PC-3 (cell line): ENCODE measurements around the gene GRB10. TPM values are rescaled to one million over a fixed set of nuclear protein-coding genes. Genes with fewer than 3 reads are reported as not detected.

ENCODE experiments used
- ATAC-seq: fragments of 200-7000 bp; cut with Tn5 transposase; 2 replicates; pipeline ENCODE4 v1.9.1; 2020; ENCODE audit warnings: mild to moderate bottlenecking, moderate library complexity
- BruUV-seq: library from RNA; stranded (reverse); fragments of 400-500 nt; replicated peaks from 2 replicates; lab custom pipeline; 2021; lab: Mats Ljungman, UMichigan
- CTCF ChIA-PET: fragments of 300-600 bp; sonication (Branson Sonifier 250); formaldehyde crosslinking; loops from one replicate; lab custom pipeline; 2022; ENCODE audit warnings: antibody characterized with exemption; lab: Charles Lee
- POLR2A ChIA-PET: fragments of 300-600 bp; sonication (Branson Sonifier 250); formaldehyde crosslinking; loops from one replicate; lab custom pipeline; 2022; ENCODE audit warnings: antibody characterized with exemption; ENCODE audit not compliant: unreplicated experiment; lab: Charles Lee
- DNase-seq: peaks from one replicate; pipeline ENCODE4 v3.0.0-alpha.2; 2015
- H2AFZ ChIP-seq: fragments of 300-600 bp; sonication (generic); 2 replicates; pipeline ENCODE4 v1.6.0; 2016; ENCODE audit warnings: antibody characterized with exemption, low read length
- H3F3A ChIP-seq: fragments of 300-600 bp; sonication (generic); one replicate; pipeline ENCODE4 v1.6.0; 2017; ENCODE audit warnings: antibody characterized with exemption, low read length, control low read depth, mild to moderate bottlenecking; ENCODE audit not compliant: unreplicated experiment
- H3K27ac ChIP-seq: fragments of 300-600 bp; sonication (generic); 2 replicates; pipeline ENCODE4 v1.5.1; 2016; ENCODE audit warnings: mild to moderate bottlenecking, low read length
- H3K27me3 ChIP-seq: fragments of 300-600 bp; sonication (generic); 2 replicates; pipeline ENCODE4 v1.6.1; 2016; ENCODE audit warnings: low read length, mixed read lengths
- H3K36me3 ChIP-seq: fragments of 300-600 bp; sonication (generic); 2 replicates; pipeline ENCODE4 v1.6.1; 2016; ENCODE audit warnings: low read depth, mixed run types, low read length, mixed read lengths
- H3K4me1 ChIP-seq: fragments of 300-600 bp; sonication (generic); 2 replicates; pipeline ENCODE4 v1.5.1; 2016; ENCODE audit warnings: low read length; ENCODE audit not compliant: insufficient read depth
- H3K4me2 ChIP-seq: fragments of 300-600 bp; sonication (generic); 2 replicates; pipeline ENCODE4 v1.6.0; 2016; ENCODE audit warnings: low read length
- H3K4me3 ChIP-seq: fragments of 300-600 bp; sonication (generic); 2 replicates; pipeline ENCODE4 v1.5.1; 2016; ENCODE audit warnings: mild to moderate bottlenecking, low read length, mixed read lengths
- H3K79me2 ChIP-seq: fragments of 300-600 bp; sonication (generic); 2 replicates; pipeline ENCODE4 v1.6.1; 2017; ENCODE audit warnings: low read length, mixed read lengths
- H3K9ac ChIP-seq: fragments of 300-600 bp; sonication (generic); 2 replicates; pipeline ENCODE4 v1.6.0; 2016; ENCODE audit warnings: mild to moderate bottlenecking, low read length
- H3K9me2 ChIP-seq: fragments of 300-600 bp; sonication (generic); replicated peaks from 2 replicates; pipeline ENCODE4 v1.6.1; 2016; ENCODE audit warnings: mixed run types, low read length, mixed read lengths
- H3K9me3 ChIP-seq: fragments of 300-600 bp; sonication (generic); 2 replicates; pipeline ENCODE4 v1.6.1; 2016; ENCODE audit warnings: low read length, mixed read lengths
- H4K20me1 ChIP-seq: fragments of 300-600 bp; sonication (generic); 2 replicates; pipeline ENCODE4 v1.6.1; 2016; ENCODE audit warnings: low read length, mixed read lengths
- EZH2 ChIP-seq: fragments of 300-600 bp; sonication (generic); IDR thresholded peaks from one replicate; pipeline ENCODE4 v1.6.1; 2017; ENCODE audit warnings: antibody characterized with exemption, mild to moderate bottlenecking, low read length; ENCODE audit not compliant: unreplicated experiment
- EZH2phosphoT487 ChIP-seq: fragments of 300-600 bp; sonication (generic); IDR thresholded peaks from 2 replicates; pipeline ENCODE4 v1.6.1; 2018; ENCODE audit warnings: mild to moderate bottlenecking, antibody characterized with exemption, low read length, borderline replicate concordance
- intact Hi-C: fragments of 100-400 bp; cut with micrococcal nuclease; formaldehyde crosslinking; loops from 2 replicates; pipeline ENCODE4 v1.9.0; 2023
- total RNA-seq: library from RNA; depleted of rRNA; stranded (reverse); fragments of >200 nt; gene quantifications from 2 replicates; pipeline ENCODE4 v1.2.3, GENCODE V29; 2014
- TF ChIP-seq, protein P1 (sequence below): fragments of 300-600 bp; sonication (generic); conservative IDR thresholded peaks from 2 replicates; pipeline ENCODE4 v1.5.1; 2017; ENCODE audit warnings: antibody characterized with exemption, low read depth, mild to moderate bottlenecking, low read length

GRB10 gene
- total RNA-seq, 1 experiment from 2014 or later = 61.3 TPM

GRCh38 chr7:50622821-50623220 lies 159.9 kb downstream of the GRB10 start:
- POLR2A ChIA-PET = no interaction called here

GRCh38 chr7:50621973-50622490 lies 160.7 kb downstream of the GRB10 start:
- intact Hi-C loops = no loop called here
- H3K36me3 ChIP-seq = no peaks in the 10 kb centered on the region
- no peaks in the 10 kb centered on the region for H3K27me3 ChIP-seq
- H3F3A ChIP-seq = no peaks in the 10 kb centered on the region
- H3K4me3 ChIP-seq = no peak overlapping the region
- no peak overlapping the region for H3K27ac ChIP-seq
- H3K79me2 ChIP-seq = no peaks in the 10 kb centered on the region
- no peak overlapping the region for H3K4me2 ChIP-seq
- no peak overlapping the region for H3K9ac ChIP-seq
- no peak overlapping the region for H2AFZ ChIP-seq
- ChIA-PET POLR2A (no interaction called here), CTCF (no interaction called here)
- no TSS peak for BruUV-seq
- ATAC-seq (no peak), DNase-seq (no peak)
- H3K4me1 ChIP-seq = no peaks in the 10 kb centered on the region
- TF ChIP-seq EZH2 (no peak), EZH2phosphoT487 (no peak)
- TF ChIP-seq, protein P1, sequence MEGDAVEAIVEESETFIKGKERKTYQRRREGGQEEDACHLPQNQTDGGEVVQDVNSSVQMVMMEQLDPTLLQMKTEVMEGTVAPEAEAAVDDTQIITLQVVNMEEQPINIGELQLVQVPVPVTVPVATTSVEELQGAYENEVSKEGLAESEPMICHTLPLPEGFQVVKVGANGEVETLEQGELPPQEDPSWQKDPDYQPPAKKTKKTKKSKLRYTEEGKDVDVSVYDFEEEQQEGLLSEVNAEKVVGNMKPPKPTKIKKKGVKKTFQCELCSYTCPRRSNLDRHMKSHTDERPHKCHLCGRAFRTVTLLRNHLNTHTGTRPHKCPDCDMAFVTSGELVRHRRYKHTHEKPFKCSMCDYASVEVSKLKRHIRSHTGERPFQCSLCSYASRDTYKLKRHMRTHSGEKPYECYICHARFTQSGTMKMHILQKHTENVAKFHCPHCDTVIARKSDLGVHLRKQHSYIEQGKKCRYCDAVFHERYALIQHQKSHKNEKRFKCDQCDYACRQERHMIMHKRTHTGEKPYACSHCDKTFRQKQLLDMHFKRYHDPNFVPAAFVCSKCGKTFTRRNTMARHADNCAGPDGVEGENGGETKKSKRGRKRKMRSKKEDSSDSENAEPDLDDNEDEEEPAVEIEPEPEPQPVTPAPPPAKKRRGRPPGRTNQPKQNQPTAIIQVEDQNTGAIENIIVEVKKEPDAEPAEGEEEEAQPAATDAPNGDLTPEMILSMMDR = no peak
- H3K9me3 ChIP-seq = no peaks in the 10 kb centered on the region
- H3K9me2 ChIP-seq = no peaks in the 10 kb centered on the region
- H4K20me1 ChIP-seq = no peaks in the 10 kb centered on the region

More at GRCh38 chr7:50622821-50623220, 159.9 kb downstream of the GRB10 start:
- no peaks in the 10 kb centered on the region for H3K4me1 ChIP-seq
- DNase-seq (no peak), ATAC-seq (no peak)
- H3K27ac ChIP-seq = no peak overlapping the region
- TF ChIP-seq, protein P1 = no peak
- no peak for TF ChIP-seq EZH2
- no peak for TF ChIP-seq EZH2phosphoT487
- no TSS peak for BruUV-seq
- H3K9me2 ChIP-seq = no peaks in the 10 kb centered on the region
- CTCF ChIA-PET = no interaction called here
- no peak overlapping the region for H3K9ac ChIP-seq
- H3K27me3 ChIP-seq = no peaks in the 10 kb centered on the region
- no peaks in the 10 kb centered on the region for H3K9me3 ChIP-seq
- intact Hi-C loops = no loop called here
- H3K4me2 ChIP-seq = no peak overlapping the region
- H3K4me3 ChIP-seq = no peak overlapping the region
- no peaks in the 10 kb centered on the region for H4K20me1 ChIP-seq
- H3F3A ChIP-seq = no peaks in the 10 kb centered on the region
- H3K36me3 ChIP-seq = no peaks in the 10 kb centered on the region
- H2AFZ ChIP-seq = no peak overlapping the region
- no peaks in the 10 kb centered on the region for H3K79me2 ChIP-seq

DNA sequence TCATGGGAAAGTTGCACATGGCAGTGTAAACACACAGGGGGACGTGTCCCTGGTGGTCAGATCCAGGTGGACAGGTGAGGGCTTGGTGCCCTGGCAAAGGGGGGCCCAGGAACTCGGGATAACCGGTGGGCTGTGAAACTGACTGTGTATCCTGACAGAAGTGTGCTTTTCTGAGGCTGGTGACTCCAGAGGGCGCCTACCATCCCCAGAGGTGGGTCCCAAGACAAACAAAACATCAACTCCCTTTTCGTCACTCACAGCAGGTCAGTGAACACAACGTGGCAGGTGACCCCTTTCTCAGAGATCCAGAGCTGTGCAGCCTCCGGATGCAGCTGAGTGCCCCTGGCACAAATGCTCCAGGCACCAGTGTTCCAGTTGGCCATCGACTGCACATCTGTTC lies 161.5 kb downstream of the GRB10 start:
- CTCF ChIA-PET = no interaction called here
- 0 out of 2 replicates have a peak, but pooled peaks cover 5% of the 10 kb centered on the region for H3K36me3 ChIP-seq

More for the DNA sequence above, 161.5 kb downstream of the GRB10 start:
- Histone ChIP-seq H3K27me3 (no peaks in the 10 kb centered on the region), H3K4me2 (no peak overlapping the region), H3K9ac (no peak overlapping the region), H3K9me2 (no peaks in the 10 kb centered on the region), H3F3A (no peaks in the 10 kb centered on the region), H3K4me1 (no peaks in the 10 kb centered on the region), H3K27ac (no peak overlapping the region), H2AFZ (no peak overlapping the region), H4K20me1 (no peaks in the 10 kb centered on the region), H3K4me3 (no peak overlapping the region), H3K9me3 (no peaks in the 10 kb centered on the region), H3K79me2 (no peaks in the 10 kb centered on the region)
- POLR2A ChIA-PET = no interaction called here
- intact Hi-C loops = no loop called here
- no TSS peak for BruUV-seq
- TF ChIP-seq, protein P1 = no peak
- TF ChIP-seq EZH2phosphoT487 = no peak
- TF ChIP-seq EZH2 = no peak
- no peak for DNase-seq
- no peak for ATAC-seq
